ENCODE measurements around the gene OSGEPL1. TPM values are rescaled to one million over a fixed set of nuclear protein-coding genes. Genes with fewer than 3 reads are reported as not detected.

Gene OSGEPL1
- total RNA-seq, 3 donors from 2014 or later (not counting 1 experiment from before 2014, with no cell fraction given), result 5.6 to 10.2 (median 8.5) TPM

- Mint-ChIP-seq H3K9me3 (no peaks in the 10 kb centered on the region), H3K4me3 (peak overlapping the region; percentile 49), H3K4me1 (peaks cover 0 to 11% of the 10 kb centered on the region in 2 donors), H3K27ac (peak overlapping the region; percentile 46 to 65), H3K27me3 (ENCODE audit: low read depth in 2 of 2) (no peaks in the 10 kb centered on the region), H3K36me3 (no peaks in the 10 kb centered on the region)
- Histone ChIP-seq H3K4me1 (ENCODE audit: control insufficient read depth, insufficient read depth, low read length) (no peaks in the 10 kb centered on the region), H3K36me3 (ENCODE audit: control insufficient read depth, insufficient read depth, low read length) (peaks cover 2% of the 10 kb centered on the region), H3K27ac (ENCODE audit: low read length) (no peak overlapping the region), H3K9me3 (ENCODE audit: control insufficient read depth, insufficient read depth, low read length) (no peaks in the 10 kb centered on the region), H3K4me3 (ENCODE audit: low read length) (no peak overlapping the region), H3K27me3 (ENCODE audit: control insufficient read depth, insufficient read depth, low read length) (no peaks in the 10 kb centered on the region)
- intact Hi-C loops (cut with micrococcal nuclease), result loop anchor here (1.0 kb wide), 2 partner anchors 24 to 37 kb away; partner anchors contain the start of genes ANKAR and ASNSD1
- 70% methylated on average over 5 of the region's 6 CpGs for WGBS (ENCODE audit: insufficient coverage)
- peak; percentile 67 to 76 (median 76) for ATAC-seq
- peak; percentile 89 for TF ChIP-seq CTCF (IDR thresholded peaks at IDR 0.05)
- DNase-seq, result peak in 1 of 2 donors; percentile 76
Observed at GRCh38 chr2:189698020-189698887, 64.3 kb downstream of the OSGEPL1 start.

Other genes starting within 250 kb of the OSGEPL1 start
- gene SLC40A1, start 182.0 kb downstream of the OSGEPL1 start, total RNA-seq, result 1 to 10 TPM; 1.8 to 5.2 (median 4.4) TPM
- gene ASNSD1, start 101.3 kb downstream of the OSGEPL1 start, total RNA-seq, result 10 to 100 TPM; 17.5 to 30.4 (median 30.3) TPM
- 10 to 100 TPM; 12.9 to 18.0 (median 17.4) TPM for gene ANKAR, start 88.1 kb downstream of the OSGEPL1 start, total RNA-seq
- gene ORMDL1, start 21.5 kb upstream of the OSGEPL1 start, total RNA-seq, result 100 to 1,000 TPM in 2 of 3 donors, 10 to 100 TPM in 1; 83.1 to 103 (median 101) TPM
- gene PMS1, start 21.7 kb upstream of the OSGEPL1 start, total RNA-seq, result 10 to 100 TPM; 28.9 to 32.3 (median 29.1) TPM

Data from natural killer cell (primary cell).